Neutrophil (primary cell): ENCODE data around the gene OXCT2.
A peak's percentile ranks its signal among the peaks of the same experiment; 100 is the strongest.

Experiments
- H3K27ac ChIP-seq: fragments of 200-600 bp; sonication (generic); 2 replicates; pipeline ENCODE4 v1.5.1; 2016; ENCODE audit warnings: mild to moderate bottlenecking, moderate library complexity
- H3K27me3 ChIP-seq: fragments of 200-600 bp; sonication (generic); 2 replicates; pipeline ENCODE4 v1.6.0; 2016; ENCODE audit warnings: mild to moderate bottlenecking
- H3K36me3 ChIP-seq: fragments of 200-600 bp; sonication (generic); 2 replicates; pipeline ENCODE4 v1.5.1; 2017
- H3K4me1 ChIP-seq, 2 experiments: fragments of 200-600 bp in 1 of 2; sonication (generic) in 1 of 2; 1 replicate in 1 of 2; 2 replicates in 1 of 2; pipeline versions ENCODE4 v1.5.1 to v1.6.1; 2013 to 2016; ENCODE audit warnings: low read depth in 1 of 2, low read length in 1 of 2, mild to moderate bottlenecking in 1 of 2, moderate library complexity in 1 of 2; ENCODE audit not compliant: control insufficient read depth in 1 of 2, insufficient read depth in 1 of 2
- H3K4me3 ChIP-seq, 2 experiments: fragments of 200-600 bp in 1 of 2; sonication (generic) in 1 of 2; 1 replicate in 1 of 2; 2 replicates in 1 of 2; pipeline ENCODE4 v1.5.1; 2013 to 2016; ENCODE audit warnings: low read depth in 1 of 2, low read length in 1 of 2, mild to moderate bottlenecking in 1 of 2, moderate library complexity in 1 of 2
- H3K9me3 ChIP-seq: fragments of 200-600 bp; sonication (generic); 2 replicates; pipeline ENCODE4 v1.5.1; 2016
- CTCF ChIP-seq: fragments of 200-600 bp; sonication (generic); IDR thresholded peaks from 2 replicates; pipeline ENCODE4 v1.5.1; 2016; ENCODE audit warnings: antibody characterized with exemption

OXCT2 gene

DNA sequence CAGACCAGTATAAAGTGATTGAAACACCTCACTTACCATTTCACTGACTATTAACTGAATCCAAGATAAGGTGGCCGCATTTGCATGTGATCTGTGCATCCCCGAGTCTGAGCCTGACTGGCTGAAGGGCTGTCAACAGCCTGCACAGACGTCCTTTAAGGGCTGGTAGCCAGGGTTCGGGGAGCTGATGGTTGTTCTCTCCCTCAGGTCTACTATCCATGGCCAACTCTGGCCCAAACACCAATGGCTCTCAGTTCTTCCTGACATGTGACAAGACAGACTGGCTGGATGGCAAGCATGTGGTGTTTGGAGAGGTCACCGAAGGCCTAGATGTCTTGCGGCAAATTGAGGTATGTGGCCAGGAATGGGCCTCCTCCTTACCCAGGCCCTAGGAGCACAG is 18.4 kb downstream of the OXCT2 start:
- H3K27me3 ChIP-seq, result no peaks in the 10 kb centered on the region
- H3K9me3 ChIP-seq, result no peaks in the 10 kb centered on the region
- no peak for TF ChIP-seq CTCF
- H3K4me3 ChIP-seq, result no peak overlapping the region
- peaks cover 98% of the 10 kb centered on the region for H3K36me3 ChIP-seq
- H3K27ac ChIP-seq, result no peak overlapping the region
- H3K4me1 ChIP-seq, result no peaks in the 10 kb centered on the region

GRCh38 chr1:39751595-39751994 is 19.6 kb downstream of the OXCT2 start:
- H3K27ac ChIP-seq, result no peak overlapping the region
- no peaks in the 10 kb centered on the region for H3K4me1 ChIP-seq
- no peaks in the 10 kb centered on the region for H3K9me3 ChIP-seq
- no peak overlapping the region for H3K4me3 ChIP-seq
- no peak for TF ChIP-seq CTCF
- no peaks in the 10 kb centered on the region for H3K27me3 ChIP-seq
- peaks cover 93% of the 10 kb centered on the region for H3K36me3 ChIP-seq

- peaks cover 88% of the 10 kb centered on the region for H3K36me3 ChIP-seq
Observed at GRCh38 chr1:39745016-39745670, 26.0 kb downstream of the OXCT2 start.

DNA sequence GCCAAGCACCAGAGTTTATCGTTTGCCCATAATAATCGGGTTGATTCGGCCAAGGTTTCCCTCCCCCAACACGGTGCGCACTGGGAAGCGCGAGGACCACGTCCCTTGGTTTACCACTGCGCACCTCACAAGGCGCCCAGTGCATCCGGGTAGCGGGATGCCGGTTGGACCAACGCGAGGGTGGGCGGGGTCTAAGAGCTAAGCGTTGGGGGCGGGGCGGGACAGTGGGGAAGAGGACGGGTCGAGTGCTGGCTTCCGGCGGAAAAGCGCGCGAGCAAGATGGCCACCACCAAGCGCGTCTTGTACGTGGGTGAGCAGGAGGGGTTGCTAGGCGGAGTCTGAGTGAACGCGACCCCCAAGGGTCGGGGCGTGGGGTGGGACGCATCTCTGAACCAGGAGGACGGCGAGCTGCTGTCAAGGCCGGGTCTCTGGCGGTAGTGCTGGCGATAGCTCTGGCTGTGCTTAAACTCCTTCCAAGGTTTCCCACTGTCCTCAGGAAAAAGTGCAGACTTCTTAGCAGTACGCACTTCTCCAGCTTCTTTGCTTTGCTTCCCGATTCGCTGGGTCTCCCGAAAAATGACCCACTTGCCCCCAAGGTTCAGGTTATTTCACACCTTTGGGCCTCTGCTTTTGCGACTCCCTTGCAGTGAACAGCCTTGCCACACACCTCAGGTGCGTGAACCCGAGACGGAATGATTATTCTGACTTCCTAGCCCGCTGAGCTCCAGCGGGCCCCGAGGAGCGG is 32.4 kb downstream of the OXCT2 start, which contains the start of gene PPIE:
TSS of gene PPIE (plus strand) at position 261 of the 745 bp plus-strand sequence. CDS start at position 280, 19 bp downstream.
- Histone ChIP-seq H3K4me1 (peaks cover 6 to 10% of the 10 kb centered on the region in 2 experiments), H3K27me3 (peaks cover 22% of the 10 kb centered on the region), H3K9me3 (no peaks in the 10 kb centered on the region), H3K36me3 (peaks cover 33% of the 10 kb centered on the region), H3K27ac (no peak within 1 kb of the TSS), H3K4me3 (peak within 1 kb of the TSS; percentile 68 to 77)
- no peak for TF ChIP-seq CTCF

More at GRCh38 chr1:39745016-39745670, 26.0 kb downstream of the OXCT2 start:
- no peak for TF ChIP-seq CTCF
- Histone ChIP-seq H3K4me3 (no peak overlapping the region), H3K27ac (no peak overlapping the region), H3K9me3 (no peaks in the 10 kb centered on the region), H3K27me3 (no peaks in the 10 kb centered on the region), H3K4me1 (no peaks in the 10 kb centered on the region)

- H3K9me3 ChIP-seq, result no peaks in the 10 kb centered on the region
- H3K4me3 ChIP-seq, result no peak overlapping the region
- H3K36me3 ChIP-seq, result peaks cover 21% of the 10 kb centered on the region
- H3K27me3 ChIP-seq, result peaks cover 33% of the 10 kb centered on the region
- no peak for TF ChIP-seq CTCF
- no peak overlapping the region for H3K27ac ChIP-seq
- peaks cover 6 to 10% of the 10 kb centered on the region in 2 experiments for H3K4me1 ChIP-seq
Observed at GRCh38 chr1:39737546-39738169, 33.5 kb downstream of the OXCT2 start.
